GM12878 (cell line): ENCODE data around the gene DKK3. TPM values are rescaled to one million over a fixed set of nuclear protein-coding genes. Genes with fewer than 3 reads are reported as not detected.

ENCODE experiments used
- ATAC-seq: fragments of 200-7000 bp; cut with Tn5 transposase; 3 replicates; pipeline ENCODE4 v1.9.1; 2020; ENCODE audit warnings: mild to moderate bottlenecking, moderate library complexity
- BruUV-seq: library from RNA; stranded (reverse); fragments of 400-500 nt; replicated peaks from 2 replicates; lab custom pipeline; 2021; lab: Mats Ljungman, UMichigan
- CTCF ChIA-PET: fragments of 300-600 bp; sonication (Branson Sonifier 250); formaldehyde crosslinking; extraction: SDS; loops from one replicate; lab custom pipeline; 2021; ENCODE audit warnings: inconsistent platforms; lab: Yijun Ruan, JAX
- POLR2A ChIA-PET: fragments of 350-600 bp; formaldehyde crosslinking; extraction: SDS; loops from one replicate; lab custom pipeline; 2021; ENCODE audit warnings: inconsistent platforms; lab: Charles Lee
- RAD21 ChIA-PET: fragments of 300-600 bp; sonication (Branson Sonifier 250); formaldehyde crosslinking; loops from one replicate; lab custom pipeline; 2023; ENCODE audit warnings: antibody characterized with exemption; ENCODE audit not compliant: unreplicated experiment; lab: Charles Lee
- SMC1A ChIA-PET: fragments of 300-600 bp; sonication (Branson Sonifier 250); formaldehyde crosslinking; loops from one replicate; lab custom pipeline; 2023; ENCODE audit not compliant: unreplicated experiment, uncharacterized antibody; lab: Charles Lee
- DNase-seq: peaks from one replicate; pipeline ENCODE4 v3.0.0-alpha.2; 2011; ENCODE audit warnings: low read depth, low spot score
- FAIRE-seq: peaks from 3 replicates; lab custom pipeline; 2011; peaks lifted over from hg19 to GRCh38; lab: Jason Lieb, UNC
- H2AFZ ChIP-seq: 2 replicates; pipeline ENCODE4 v1.6.0; 2011; ENCODE audit warnings: low read depth, low read length, control low read depth; ENCODE audit not compliant: control insufficient read depth
- H3K27ac ChIP-seq: 2 replicates; pipeline ENCODE4 v1.5.1; 2011; ENCODE audit warnings: control low read depth; ENCODE audit not compliant: control insufficient read depth, insufficient read depth
- H3K27me3 ChIP-seq, 2 experiments: replicated peaks in 1 of 2; 2 replicates each; pipeline versions ENCODE4 v1.6.0 to v1.6.1; 2011; ENCODE audit warnings: low read length in 1 of 2; ENCODE audit not compliant: control insufficient read depth in 2 of 2, insufficient read depth in 2 of 2
- H3K36me3 ChIP-seq, 2 experiments: 2 replicates each; pipeline ENCODE4 v1.5.1; 2011; ENCODE audit warnings: low read length in 1 of 2; ENCODE audit not compliant: control insufficient read depth in 2 of 2, insufficient read depth in 2 of 2
- H3K4me1 ChIP-seq: 2 replicates; pipeline ENCODE4 v1.6.1; 2011; ENCODE audit warnings: mild to moderate bottlenecking, low read length, moderate library complexity, mixed read lengths; ENCODE audit not compliant: control insufficient read depth, insufficient read depth
- H3K4me2 ChIP-seq: 2 replicates; pipeline ENCODE4 v1.6.0; 2011; ENCODE audit warnings: control low read depth; ENCODE audit not compliant: control insufficient read depth, insufficient read depth
- H3K4me3 ChIP-seq: fragments of 200-600 bp; sonication (generic); 2 replicates; pipeline ENCODE4 v1.5.1; 2016
- H3K79me2 ChIP-seq: 2 replicates; pipeline ENCODE4 v1.6.0; 2011; ENCODE audit warnings: low read length; ENCODE audit not compliant: control insufficient read depth, insufficient read depth
- H3K9ac ChIP-seq: 2 replicates; pipeline ENCODE4 v1.8.0; 2011; ENCODE audit warnings: low read length, control low read depth, mixed read lengths; ENCODE audit not compliant: control insufficient read depth, insufficient read depth
- H3K9me3 ChIP-seq: replicated peaks from 3 replicates; pipeline ENCODE4 v1.5.1; 2011; ENCODE audit warnings: mild to moderate bottlenecking, low read length; ENCODE audit not compliant: control insufficient read depth, insufficient read depth
- H4K20me1 ChIP-seq: 2 replicates; pipeline ENCODE4 v1.6.0; 2011; ENCODE audit not compliant: control insufficient read depth, insufficient read depth
- CBX5 ChIP-seq: sonication (generic); IDR thresholded peaks from 2 replicates; pipeline ENCODE4 v1.6.1; 2016; ENCODE audit warnings: low read depth, moderate library complexity, mild to moderate bottlenecking, inconsistent platforms
- EGR1 ChIP-seq, 2 experiments: IDR thresholded peaks; 1 replicate in 1 of 2; 2 replicates in 1 of 2; pipeline ENCODE4 v1.6.1; 2011 to 2012; ENCODE audit warnings: low read depth in 2 of 2, low read length in 2 of 2, borderline replicate concordance in 1 of 2, mild to moderate bottlenecking in 1 of 2, moderate library complexity in 1 of 2
- ETV6 ChIP-seq, 2 experiments: fragments of 450-650 bp in 1 of 2; IDR thresholded peaks in 1 of 2; conservative IDR thresholded peaks in 1 of 2; 2 replicates each; pipeline ENCODE4 v1.6.1; 2014; ENCODE audit warnings: antibody characterized with exemption in 1 of 2, borderline replicate concordance in 1 of 2, low read depth in 1 of 2, mild to moderate bottlenecking in 1 of 2, moderate library complexity in 1 of 2
- IRF4 ChIP-seq: IDR thresholded peaks from 2 replicates; pipeline ENCODE4 v1.6.1; 2011; ENCODE audit warnings: low read depth, low read length
- KDM1A ChIP-seq: fragments of 200-600 bp; sonication (generic); IDR thresholded peaks from 2 replicates; pipeline ENCODE4 v1.6.1; 2016; ENCODE audit warnings: borderline replicate concordance
- LARP7 ChIP-seq: fragments of 450-650 bp; IDR thresholded peaks from 2 replicates; pipeline ENCODE4 v1.6.1; 2017; ENCODE audit warnings: mild to moderate bottlenecking
- MTA2 ChIP-seq: fragments of 450-650 bp; IDR thresholded peaks from 2 replicates; pipeline ENCODE4 v1.6.1; 2016; ENCODE audit warnings: low read depth, mild to moderate bottlenecking, moderate library complexity
- RAD51 ChIP-seq: fragments of 450-650 bp; IDR thresholded peaks from 2 replicates; pipeline ENCODE4 v1.6.1; 2016; ENCODE audit warnings: moderate library complexity, mild to moderate bottlenecking, inconsistent platforms
- RUNX3 ChIP-seq: IDR thresholded peaks from 2 replicates; pipeline ENCODE4 v1.6.1; 2012; ENCODE audit warnings: low read length, inconsistent platforms
- SMAD1 ChIP-seq: fragments of 450-650 bp; IDR thresholded peaks from 2 replicates; pipeline ENCODE4 v1.6.1; 2018; ENCODE audit warnings: mild to moderate bottlenecking, low read depth; ENCODE audit not compliant: partially characterized antibody
- SP1 ChIP-seq: IDR thresholded peaks from one replicate; pipeline ENCODE4 v1.6.1; 2011; ENCODE audit warnings: low read depth, low read length
- STAT3 ChIP-seq: IDR thresholded peaks from 2 replicates; pipeline ENCODE4 v1.6.1; 2011; ENCODE audit warnings: low read depth, low read length, improper control_type of control experiment
- WGBS: methylation state at CpG from one replicate; pipeline ENCODE4 v1.1.6; 2016; ENCODE audit warnings: low lambda C conversion rate; ENCODE audit not compliant: insufficient replicate concordance, insufficient coverage; ENCODE audit errors: missing lambda C conversion rate; 5-methylcytosine and 5-hydroxymethylcytosine counted together
- in situ Hi-C: fragments of 300-500 bp; cut with MboI; formaldehyde crosslinking; loops from 9 replicates; pipeline ENCODE4 v1.14.3; 2018; ENCODE audit warnings: mixed read lengths
- intact Hi-C: fragments of 100-400 bp; cut with micrococcal nuclease; formaldehyde crosslinking; loops from one replicate; pipeline ENCODE4 v1.14.2; 2022; ENCODE audit not compliant: unreplicated experiment
- polyA plus RNA-seq, 11 experiments: library from polyadenylated mRNA; depleted of rRNA in 4 of 11; unstranded in 6 of 11; stranded (reverse) in 5 of 11; fragments of >200 nt; fragmentation: Nextera tagmentation in 4 of 11; fragmentation: Illumina TruSeq in 1 of 11; extraction: Ambion mirVana in 4 of 11; extraction: Trizol in 1 of 11; gene quantifications; 1 replicate in 1 of 11; 2 replicates in 10 of 11; pipeline versions ENCODE4 v1.2.1 to v1.2.3, GENCODE V29; 2011 to 2016; ENCODE audit warnings: inconsistent platforms in 2 of 11, missing spikeins in 2 of 11, low read depth in 1 of 11
- total RNA-seq, 4 experiments: library from RNA; depleted of rRNA in 3 of 4; stranded (reverse); fragments of >200 nt in 3 of 4; fragmentation: Illumina TruSeq in 1 of 4; extraction: Trizol in 1 of 4; gene quantifications; 2 replicates each; pipeline versions ENCODE4 v1.2.1 to v1.2.3, GENCODE V29; 2013 to 2021
- TF ChIP-seq, protein P1 (sequence below): IDR thresholded peaks from 2 replicates; pipeline ENCODE4 v1.6.1; 2011; ENCODE audit warnings: low read depth, mild to moderate bottlenecking, low read length, moderate library complexity, borderline replicate concordance; ENCODE audit errors: extremely low read depth
- TF ChIP-seq, protein P2 (sequence below): fragments of 150-350 bp; IDR thresholded peaks from 2 replicates; pipeline ENCODE4 v1.6.1; 2016; ENCODE audit warnings: low read depth, low read length
- TF ChIP-seq, protein P3 (sequence below): fragments of 450-650 bp; IDR thresholded peaks from 2 replicates; pipeline ENCODE4 v1.6.1; 2017; ENCODE audit warnings: mild to moderate bottlenecking
- TF ChIP-seq, protein P4 (sequence below): fragments of 450-650 bp; formaldehyde crosslinking; IDR thresholded peaks from 2 replicates; pipeline ENCODE4 v1.5.0; 2022; ENCODE audit warnings: mild to moderate bottlenecking, missing genetic modification characterization

DKK3 gene
- total and polyA plus RNA-seq, 10 of the 15 experiments (the other 5 are each of a cell fraction or from before 2014, with no cell fraction given), result 0.07 to 0.16 (median 0.15) TPM; not detected in 7

DNA sequence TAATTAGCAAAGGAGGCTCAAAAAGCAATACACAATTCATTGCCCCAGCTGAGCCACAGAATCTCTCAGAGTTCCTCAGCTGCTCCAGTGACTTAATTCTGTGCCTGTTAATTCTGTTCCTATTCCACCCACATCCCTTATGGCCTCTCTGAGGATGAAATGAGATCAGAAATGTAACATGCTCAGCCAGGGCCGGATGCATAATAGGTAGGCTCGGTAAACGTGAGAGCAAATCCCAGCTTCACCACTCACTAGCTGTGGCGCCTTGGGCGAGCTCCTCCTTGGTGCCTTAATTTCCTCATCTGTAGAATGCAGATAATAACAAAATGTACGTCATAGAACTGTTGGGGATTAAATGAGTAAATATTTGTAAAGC lies 42.8 kb upstream of the DKK3 start:
- Histone ChIP-seq H3K4me2 (no peak overlapping the region), H3K27ac (no peak overlapping the region), H4K20me1 (no peaks in the 10 kb centered on the region), H3K79me2 (no peaks in the 10 kb centered on the region), H3K27me3 (no peaks in the 10 kb centered on the region), H3K9me3 (no peaks in the 10 kb centered on the region), H3K4me1 (no peaks in the 10 kb centered on the region), H3K4me3 (no peak overlapping the region), H2AFZ (no peak overlapping the region), H3K9ac (no peak overlapping the region), H3K36me3 (no peaks in the 10 kb centered on the region)
- no peak for FAIRE-seq
- BruUV-seq, result no TSS peak
- ChIA-PET CTCF (interaction anchor here (1.0 to 8.1 kb wide), 5 partner anchors 84 to 263 kb away, joined by 3 to 59 read pairs (median 3); no protein-coding TSS in a partner anchor), SMC1A (interaction anchor here (0.7 to 2.8 kb wide), 6 partner anchors 11 to 230 kb away, joined by 3 to 19 read pairs (median 4); no protein-coding TSS in a partner anchor), POLR2A (no interaction called here), RAD21 (interaction anchor here (0.9 to 5.2 kb wide), 3 partner anchors 185 to 234 kb away, joined by 3 to 23 read pairs (median 3); no protein-coding TSS in a partner anchor)
- DNase-seq, result no peak
- ATAC-seq, result no peak
- WGBS, result 27% methylated on average over 6 of the region's 6 CpGs
- in situ Hi-C loops, result no loop called here
- intact Hi-C loops, result no loop called here
- TF ChIP-seq RAD51 (no peak), EGR1 (IDR thresholded peaks at IDR 0.05; ENCODE audit: borderline replicate concordance in 1 of 2, low read depth in 2 of 2, low read length in 2 of 2) (no peak), LARP7 (no peak), MTA2 (no peak), SMAD1 (no peak), STAT3 (no peak), KDM1A (no peak), RUNX3 (no peak), SP1 (no peak), ETV6 (conservative IDR thresholded peaks at IDR 0.05 in 1 of 2, IDR thresholded peaks at IDR 0.05 in 1 of 2; ENCODE audit: borderline replicate concordance in 1 of 2, low read depth in 1 of 2) (no peak), IRF4 (no peak), CBX5 (no peak)
- TF ChIP-seq, protein P1, sequence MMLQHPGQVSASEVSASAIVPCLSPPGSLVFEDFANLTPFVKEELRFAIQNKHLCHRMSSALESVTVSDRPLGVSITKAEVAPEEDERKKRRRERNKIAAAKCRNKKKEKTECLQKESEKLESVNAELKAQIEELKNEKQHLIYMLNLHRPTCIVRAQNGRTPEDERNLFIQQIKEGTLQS, result no peak
- TF ChIP-seq, protein P2, sequence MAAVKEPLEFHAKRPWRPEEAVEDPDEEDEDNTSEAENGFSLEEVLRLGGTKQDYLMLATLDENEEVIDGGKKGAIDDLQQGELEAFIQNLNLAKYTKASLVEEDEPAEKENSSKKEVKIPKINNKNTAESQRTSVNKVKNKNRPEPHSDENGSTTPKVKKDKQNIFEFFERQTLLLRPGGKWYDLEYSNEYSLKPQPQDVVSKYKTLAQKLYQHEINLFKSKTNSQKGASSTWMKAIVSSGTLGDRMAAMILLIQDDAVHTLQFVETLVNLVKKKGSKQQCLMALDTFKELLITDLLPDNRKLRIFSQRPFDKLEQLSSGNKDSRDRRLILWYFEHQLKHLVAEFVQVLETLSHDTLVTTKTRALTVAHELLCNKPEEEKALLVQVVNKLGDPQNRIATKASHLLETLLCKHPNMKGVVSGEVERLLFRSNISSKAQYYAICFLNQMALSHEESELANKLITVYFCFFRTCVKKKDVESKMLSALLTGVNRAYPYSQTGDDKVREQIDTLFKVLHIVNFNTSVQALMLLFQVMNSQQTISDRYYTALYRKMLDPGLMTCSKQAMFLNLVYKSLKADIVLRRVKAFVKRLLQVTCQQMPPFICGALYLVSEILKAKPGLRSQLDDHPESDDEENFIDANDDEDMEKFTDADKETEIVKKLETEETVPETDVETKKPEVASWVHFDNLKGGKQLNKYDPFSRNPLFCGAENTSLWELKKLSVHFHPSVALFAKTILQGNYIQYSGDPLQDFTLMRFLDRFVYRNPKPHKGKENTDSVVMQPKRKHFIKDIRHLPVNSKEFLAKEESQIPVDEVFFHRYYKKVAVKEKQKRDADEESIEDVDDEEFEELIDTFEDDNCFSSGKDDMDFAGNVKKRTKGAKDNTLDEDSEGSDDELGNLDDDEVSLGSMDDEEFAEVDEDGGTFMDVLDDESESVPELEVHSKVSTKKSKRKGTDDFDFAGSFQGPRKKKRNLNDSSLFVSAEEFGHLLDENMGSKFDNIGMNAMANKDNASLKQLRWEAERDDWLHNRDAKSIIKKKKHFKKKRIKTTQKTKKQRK, result no peak
- TF ChIP-seq, protein P3, sequence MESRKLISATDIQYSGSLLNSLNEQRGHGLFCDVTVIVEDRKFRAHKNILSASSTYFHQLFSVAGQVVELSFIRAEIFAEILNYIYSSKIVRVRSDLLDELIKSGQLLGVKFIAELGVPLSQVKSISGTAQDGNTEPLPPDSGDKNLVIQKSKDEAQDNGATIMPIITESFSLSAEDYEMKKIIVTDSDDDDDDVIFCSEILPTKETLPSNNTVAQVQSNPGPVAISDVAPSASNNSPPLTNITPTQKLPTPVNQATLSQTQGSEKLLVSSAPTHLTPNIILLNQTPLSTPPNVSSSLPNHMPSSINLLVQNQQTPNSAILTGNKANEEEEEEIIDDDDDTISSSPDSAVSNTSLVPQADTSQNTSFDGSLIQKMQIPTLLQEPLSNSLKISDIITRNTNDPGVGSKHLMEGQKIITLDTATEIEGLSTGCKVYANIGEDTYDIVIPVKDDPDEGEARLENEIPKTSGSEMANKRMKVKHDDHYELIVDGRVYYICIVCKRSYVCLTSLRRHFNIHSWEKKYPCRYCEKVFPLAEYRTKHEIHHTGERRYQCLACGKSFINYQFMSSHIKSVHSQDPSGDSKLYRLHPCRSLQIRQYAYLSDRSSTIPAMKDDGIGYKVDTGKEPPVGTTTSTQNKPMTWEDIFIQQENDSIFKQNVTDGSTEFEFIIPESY, result no peak
- TF ChIP-seq, protein P4, sequence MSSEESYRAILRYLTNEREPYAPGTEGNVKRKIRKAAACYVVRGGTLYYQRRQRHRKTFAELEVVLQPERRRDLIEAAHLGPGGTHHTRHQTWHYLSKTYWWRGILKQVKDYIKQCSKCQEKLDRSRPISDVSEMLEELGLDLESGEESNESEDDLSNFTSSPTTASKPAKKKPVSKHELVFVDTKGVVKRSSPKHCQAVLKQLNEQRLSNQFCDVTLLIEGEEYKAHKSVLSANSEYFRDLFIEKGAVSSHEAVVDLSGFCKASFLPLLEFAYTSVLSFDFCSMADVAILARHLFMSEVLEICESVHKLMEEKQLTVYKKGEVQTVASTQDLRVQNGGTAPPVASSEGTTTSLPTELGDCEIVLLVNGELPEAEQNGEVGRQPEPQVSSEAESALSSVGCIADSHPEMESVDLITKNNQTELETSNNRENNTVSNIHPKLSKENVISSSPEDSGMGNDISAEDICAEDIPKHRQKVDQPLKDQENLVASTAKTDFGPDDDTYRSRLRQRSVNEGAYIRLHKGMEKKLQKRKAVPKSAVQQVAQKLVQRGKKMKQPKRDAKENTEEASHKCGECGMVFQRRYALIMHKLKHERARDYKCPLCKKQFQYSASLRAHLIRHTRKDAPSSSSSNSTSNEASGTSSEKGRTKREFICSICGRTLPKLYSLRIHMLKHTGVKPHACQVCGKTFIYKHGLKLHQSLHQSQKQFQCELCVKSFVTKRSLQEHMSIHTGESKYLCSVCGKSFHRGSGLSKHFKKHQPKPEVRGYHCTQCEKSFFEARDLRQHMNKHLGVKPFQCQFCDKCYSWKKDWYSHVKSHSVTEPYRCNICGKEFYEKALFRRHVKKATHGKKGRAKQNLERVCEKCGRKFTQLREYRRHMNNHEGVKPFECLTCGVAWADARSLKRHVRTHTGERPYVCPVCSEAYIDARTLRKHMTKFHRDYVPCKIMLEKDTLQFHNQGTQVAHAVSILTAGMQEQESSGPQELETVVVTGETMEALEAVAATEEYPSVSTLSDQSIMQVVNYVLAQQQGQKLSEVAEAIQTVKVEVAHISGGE (CRISPR knock-in tag), result no peak
